ENCODE results near the gene WDR64.

The WDR64 gene

DNA sequence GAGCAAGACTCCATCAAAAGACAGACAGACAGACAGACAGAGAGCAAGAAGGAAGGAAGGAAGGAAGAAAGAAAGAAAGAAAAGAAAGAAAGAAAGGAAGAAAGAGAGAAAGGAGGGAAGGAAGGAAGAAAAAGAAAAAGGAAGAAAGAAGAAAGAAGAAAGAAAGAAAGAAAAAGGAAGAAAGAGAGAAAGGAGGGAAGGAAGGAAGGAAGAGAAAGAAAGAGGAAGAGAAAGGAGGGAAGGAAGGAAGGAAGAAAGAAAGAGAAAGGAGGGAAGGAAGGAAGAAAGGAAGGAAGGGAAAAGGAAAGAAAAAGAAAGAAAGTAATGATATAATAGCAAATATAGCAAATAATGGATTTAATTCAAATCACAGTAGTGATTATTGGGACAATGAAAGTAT, 44.6 kb upstream of the WDR64 start:
- Histone ChIP-seq H2BK15ac (ENCODE audit: low read length) (no peak overlapping the region), H3K23ac (ENCODE audit: low read depth, low read length, poor library complexity) (no peak overlapping the region), H2BK120ac (ENCODE audit: low read depth, low read length) (no peak overlapping the region), H3K18ac (ENCODE audit: low read length) (no peak overlapping the region), H4K8ac (ENCODE audit: low read depth, low read length) (no peak overlapping the region), H2AK5ac (ENCODE audit: low read depth, low read length) (no peak overlapping the region), H3K9me3 (replicated peaks in 1 of 2; ENCODE audit: control insufficient read depth in 2 of 2, insufficient read depth in 1 of 2, low read depth in 1 of 2, low read length in 2 of 2) (peaks cover 0 to 5% of the 10 kb centered on the region in 2 donors), H2BK5ac (ENCODE audit: low read length) (no peak overlapping the region), H3K27me3 (ENCODE audit: control insufficient read depth in 3 of 3, insufficient read depth in 3 of 3, low read depth in 1 of 3, low read length in 3 of 3) (no peaks in the 10 kb centered on the region), H3K4me1 (ENCODE audit: control insufficient read depth in 2 of 2, insufficient read depth in 1 of 2, low read depth in 1 of 2, low read length in 2 of 2) (no peaks in the 10 kb centered on the region), H2BK12ac (ENCODE audit: low read length) (no peak overlapping the region), H3K4ac (ENCODE audit: low read length) (no peak overlapping the region), H3K4me3 (ENCODE audit: low read length in 2 of 2) (no peak overlapping the region), H3K14ac (ENCODE audit: low read length) (no peak overlapping the region), H3K4me2 (ENCODE audit: insufficient read depth, low read length, poor library complexity, severe bottlenecking) (no peak overlapping the region), H2AFZ (ENCODE audit: low read length) (no peak overlapping the region), H3K36me3 (replicated peaks in 1 of 2; ENCODE audit: control insufficient read depth in 2 of 2, insufficient read depth in 2 of 2, low read length in 2 of 2) (peaks cover 0 to 2% of the 10 kb centered on the region in 2 donors), H3K79me1 (ENCODE audit: low read depth, low read length) (no peaks in the 10 kb centered on the region), H3K9ac (ENCODE audit: low read depth, low read length, poor library complexity) (no peak overlapping the region), H3K27ac (replicated peaks; ENCODE audit: low read length) (no peak overlapping the region), H4K91ac (ENCODE audit: low read depth, low read length, poor library complexity) (no peak overlapping the region)
- no peak for DNase-seq (ENCODE audit: low spot score)

DNA sequence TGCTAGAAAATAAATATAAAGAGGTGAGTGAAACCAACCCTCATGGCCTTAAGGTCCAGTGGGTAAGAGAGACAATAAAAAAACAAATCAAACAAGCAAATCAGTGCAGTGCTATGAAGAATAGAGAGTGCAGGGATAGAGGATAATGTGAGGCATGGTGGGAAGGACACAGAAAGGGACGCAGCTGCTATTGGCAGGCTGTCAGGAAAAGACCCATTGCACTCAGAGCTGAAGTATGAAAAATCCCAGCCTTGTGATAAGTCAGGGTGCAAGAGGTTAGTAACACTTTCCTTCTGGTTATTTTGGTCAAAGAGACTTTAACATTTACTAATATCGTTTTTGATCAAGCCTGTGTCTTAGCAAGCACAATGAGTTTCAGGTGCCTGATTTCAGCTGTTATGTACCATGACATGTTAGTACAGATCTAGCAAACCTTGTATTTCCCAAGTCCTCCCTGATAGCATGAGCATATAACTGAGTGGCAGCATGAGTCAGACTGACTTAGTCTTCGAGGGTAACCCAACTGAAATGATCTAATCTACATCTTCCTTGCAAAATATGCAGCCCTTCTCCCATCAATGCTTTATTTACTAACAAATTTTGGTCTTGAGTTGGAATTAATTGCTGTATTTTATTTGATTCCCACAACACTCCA, 43.6 kb upstream of the WDR64 start:
- H3K14ac ChIP-seq (ENCODE audit: low read length): no peak overlapping the region
- H3K27ac ChIP-seq (replicated peaks; ENCODE audit: low read length): no peak overlapping the region
- WGBS, 2 donors (ENCODE audit: extremely low coverage in 2 of 2, insufficient read length in 2 of 2, insufficient replicate concordance in 1 of 2): no CpG with 5 or more reads among the region's 3 CpGs

DNA sequence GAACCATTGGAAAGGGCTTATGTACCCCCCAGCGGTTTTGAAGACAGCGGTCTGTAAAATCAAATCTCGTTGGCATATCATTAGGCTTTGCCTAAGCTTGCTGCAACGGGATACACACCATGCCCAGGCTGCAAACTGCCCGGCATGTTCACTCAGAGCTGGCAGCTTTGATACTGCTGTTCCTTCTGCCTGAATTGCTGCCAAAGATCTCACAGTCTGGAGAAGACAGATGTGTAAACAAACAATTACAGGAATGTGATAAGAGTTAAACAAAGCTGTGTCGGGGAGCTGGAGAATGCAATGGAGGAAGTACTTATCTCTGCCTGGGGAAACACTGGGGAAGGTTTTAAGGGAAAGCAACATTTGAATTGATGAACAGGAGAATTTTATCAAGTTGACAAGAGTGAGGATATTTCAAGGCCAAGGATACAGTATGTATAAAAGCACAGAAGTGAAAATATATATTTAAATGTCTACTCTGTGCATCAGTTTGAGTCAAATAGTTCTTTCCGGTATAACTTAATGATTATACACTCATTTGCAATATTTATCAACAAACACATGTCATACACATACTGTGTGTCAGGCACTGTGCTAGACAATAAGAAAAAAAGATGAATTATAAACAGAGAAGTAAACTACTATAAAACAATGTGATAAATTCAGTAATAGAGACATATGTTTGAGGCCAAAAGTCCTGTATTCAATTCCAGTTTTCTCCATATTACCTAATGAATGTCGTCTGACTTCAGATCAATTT, 41.8 kb upstream of the WDR64 start:
- H3K18ac ChIP-seq (ENCODE audit: low read length): no peak overlapping the region
- no peak overlapping the region for H3K9ac ChIP-seq (ENCODE audit: low read depth, low read length, poor library complexity)
- H2AFZ ChIP-seq (ENCODE audit: low read length): no peak overlapping the region
- H3K23ac ChIP-seq (ENCODE audit: low read depth, low read length, poor library complexity): no peak overlapping the region
- H2AK5ac ChIP-seq (ENCODE audit: low read depth, low read length): no peak overlapping the region
- H3K36me3 ChIP-seq (replicated peaks in 1 of 2; ENCODE audit: control insufficient read depth in 2 of 2, insufficient read depth in 2 of 2, low read length in 2 of 2): peaks cover 0 to 2% of the 10 kb centered on the region in 2 donors
- H4K8ac ChIP-seq (ENCODE audit: low read depth, low read length): no peak overlapping the region
- no peak overlapping the region for H2BK15ac ChIP-seq (ENCODE audit: low read length)
- no peaks in the 10 kb centered on the region for H3K4me1 ChIP-seq (ENCODE audit: control insufficient read depth in 2 of 2, insufficient read depth in 1 of 2, low read depth in 1 of 2, low read length in 2 of 2)
- H3K4me3 ChIP-seq (ENCODE audit: low read length in 2 of 2): no peak overlapping the region
- H4K91ac ChIP-seq (ENCODE audit: low read depth, low read length, poor library complexity): no peak overlapping the region
- H2BK12ac ChIP-seq (ENCODE audit: low read length): no peak overlapping the region
- H3K27me3 ChIP-seq (ENCODE audit: control insufficient read depth in 3 of 3, insufficient read depth in 3 of 3, low read depth in 1 of 3, low read length in 3 of 3): no peaks in the 10 kb centered on the region
- peak; percentile 14 for DNase-seq (ENCODE audit: low spot score)
- no peak overlapping the region for H3K14ac ChIP-seq (ENCODE audit: low read length)
- peaks cover 0 to 5% of the 10 kb centered on the region in 2 donors for H3K9me3 ChIP-seq (replicated peaks in 1 of 2; ENCODE audit: control insufficient read depth in 2 of 2, insufficient read depth in 1 of 2, low read depth in 1 of 2, low read length in 2 of 2)
- no CpG with 5 or more reads among the region's 8 CpGs for WGBS, 2 donors (ENCODE audit: extremely low coverage in 2 of 2, insufficient read length in 2 of 2, insufficient replicate concordance in 1 of 2)
- no peak overlapping the region for H3K27ac ChIP-seq (replicated peaks; ENCODE audit: low read length)
- no peak overlapping the region for H3K4me2 ChIP-seq (ENCODE audit: insufficient read depth, low read length, poor library complexity, severe bottlenecking)
- no peak overlapping the region for H2BK5ac ChIP-seq (ENCODE audit: low read length)
- no peaks in the 10 kb centered on the region for H3K79me1 ChIP-seq (ENCODE audit: low read depth, low read length)
- no peak overlapping the region for H3K4ac ChIP-seq (ENCODE audit: low read length)
- H2BK120ac ChIP-seq (ENCODE audit: low read depth, low read length): no peak overlapping the region

More for the DNA sequence above, 43.6 kb upstream of the WDR64 start:
- H3K79me1 ChIP-seq (ENCODE audit: low read depth, low read length): no peaks in the 10 kb centered on the region
- no peaks in the 10 kb centered on the region for H3K27me3 ChIP-seq (ENCODE audit: control insufficient read depth in 3 of 3, insufficient read depth in 3 of 3, low read depth in 1 of 3, low read length in 3 of 3)
- no peak overlapping the region for H3K4me3 ChIP-seq (ENCODE audit: low read length in 2 of 2)
- peaks cover 0 to 2% of the 10 kb centered on the region in 2 donors for H3K36me3 ChIP-seq (replicated peaks in 1 of 2; ENCODE audit: control insufficient read depth in 2 of 2, insufficient read depth in 2 of 2, low read length in 2 of 2)
- no peak overlapping the region for H4K91ac ChIP-seq (ENCODE audit: low read depth, low read length, poor library complexity)
- H3K9me3 ChIP-seq (replicated peaks in 1 of 2; ENCODE audit: control insufficient read depth in 2 of 2, insufficient read depth in 1 of 2, low read depth in 1 of 2, low read length in 2 of 2): peaks cover 0 to 5% of the 10 kb centered on the region in 2 donors
- no peak overlapping the region for H3K4me2 ChIP-seq (ENCODE audit: insufficient read depth, low read length, poor library complexity, severe bottlenecking)
- no peak overlapping the region for H2BK12ac ChIP-seq (ENCODE audit: low read length)
- H2BK5ac ChIP-seq (ENCODE audit: low read length): no peak overlapping the region
- no peak overlapping the region for H2AK5ac ChIP-seq (ENCODE audit: low read depth, low read length)
- H2AFZ ChIP-seq (ENCODE audit: low read length): no peak overlapping the region
- H3K4ac ChIP-seq (ENCODE audit: low read length): no peak overlapping the region
- no peak overlapping the region for H2BK15ac ChIP-seq (ENCODE audit: low read length)
- DNase-seq (ENCODE audit: low spot score): no peak
- H4K8ac ChIP-seq (ENCODE audit: low read depth, low read length): no peak overlapping the region
- no peaks in the 10 kb centered on the region for H3K4me1 ChIP-seq (ENCODE audit: control insufficient read depth in 2 of 2, insufficient read depth in 1 of 2, low read depth in 1 of 2, low read length in 2 of 2)
- H3K18ac ChIP-seq (ENCODE audit: low read length): no peak overlapping the region
- H2BK120ac ChIP-seq (ENCODE audit: low read depth, low read length): no peak overlapping the region
- no peak overlapping the region for H3K9ac ChIP-seq (ENCODE audit: low read depth, low read length, poor library complexity)
- H3K23ac ChIP-seq (ENCODE audit: low read depth, low read length, poor library complexity): no peak overlapping the region

DNA sequence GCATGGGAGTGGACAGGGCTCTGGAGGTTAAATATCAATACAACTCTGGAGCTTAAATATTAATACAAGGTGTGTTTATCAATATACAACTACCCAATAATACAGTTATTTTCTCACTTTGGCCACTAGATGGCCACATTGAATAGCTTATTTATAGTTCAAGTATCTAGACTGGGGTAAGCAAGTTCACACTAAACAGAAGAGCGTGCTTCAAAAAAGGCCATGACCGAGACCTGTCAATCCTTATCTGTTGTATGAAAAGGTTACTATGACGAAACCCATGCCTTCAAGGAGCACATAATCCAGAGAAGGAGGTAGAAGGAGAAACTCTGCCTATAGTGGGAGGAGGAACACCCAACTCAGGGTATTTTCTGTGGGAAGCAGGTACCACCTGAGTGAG, 41.0 kb upstream of the WDR64 start:
- Histone ChIP-seq H2BK5ac (ENCODE audit: low read length) (no peak overlapping the region), H3K9me3 (replicated peaks in 1 of 2; ENCODE audit: control insufficient read depth in 2 of 2, insufficient read depth in 1 of 2, low read depth in 1 of 2, low read length in 2 of 2) (peaks cover 0 to 5% of the 10 kb centered on the region in 2 donors), H3K36me3 (replicated peaks in 1 of 2; ENCODE audit: control insufficient read depth in 2 of 2, insufficient read depth in 2 of 2, low read length in 2 of 2) (peaks cover 0 to 4% of the 10 kb centered on the region in 2 donors), H3K79me1 (ENCODE audit: low read depth, low read length) (no peaks in the 10 kb centered on the region), H3K23ac (ENCODE audit: low read depth, low read length, poor library complexity) (no peak overlapping the region), H4K8ac (ENCODE audit: low read depth, low read length) (no peak overlapping the region), H3K4me3 (ENCODE audit: low read length in 2 of 2) (no peak overlapping the region), H2BK15ac (ENCODE audit: low read length) (no peak overlapping the region), H3K27me3 (ENCODE audit: control insufficient read depth in 3 of 3, insufficient read depth in 3 of 3, low read depth in 1 of 3, low read length in 3 of 3) (no peaks in the 10 kb centered on the region), H2BK12ac (ENCODE audit: low read length) (no peak overlapping the region), H3K9ac (ENCODE audit: low read depth, low read length, poor library complexity) (no peak overlapping the region), H3K4me1 (ENCODE audit: control insufficient read depth in 2 of 2, insufficient read depth in 1 of 2, low read depth in 1 of 2, low read length in 2 of 2) (peaks cover 0 to 2% of the 10 kb centered on the region in 2 donors), H3K18ac (ENCODE audit: low read length) (no peak overlapping the region), H3K14ac (ENCODE audit: low read length) (no peak overlapping the region), H4K91ac (ENCODE audit: low read depth, low read length, poor library complexity) (no peak overlapping the region), H3K4me2 (ENCODE audit: insufficient read depth, low read length, poor library complexity, severe bottlenecking) (no peak overlapping the region), H2AK5ac (ENCODE audit: low read depth, low read length) (no peak overlapping the region), H3K27ac (replicated peaks; ENCODE audit: low read length) (no peak overlapping the region), H2BK120ac (ENCODE audit: low read depth, low read length) (no peak overlapping the region), H2AFZ (ENCODE audit: low read length) (no peak overlapping the region), H3K4ac (ENCODE audit: low read length) (no peak overlapping the region)
- peak; percentile 27 for DNase-seq (ENCODE audit: low spot score)
- WGBS, 2 donors (ENCODE audit: extremely low coverage in 2 of 2, insufficient read length in 2 of 2, insufficient replicate concordance in 1 of 2): no CpG with 5 or more reads among the region's 3 CpGs
